ENCODE data around the gene ESYT3.

GRCh38 chr3:138468451-138468850 lies 34.0 kb downstream of the ESYT3 start:
- TF ChIP-seq NR3C1 (CRISPR knock-in tag; IDR thresholded peaks at IDR 0.05) (no peak), CTCF (IDR thresholded peaks at IDR 0.05 in 2 of 3, conservative IDR thresholded peaks at IDR 0.05 in 1 of 3; ENCODE audit: insufficient read depth in 2 of 3, low read depth in 1 of 3, low read length in 3 of 3) (no peak), POLR2A (conservative IDR thresholded peaks at IDR 0.05) (no peak), JUN (IDR thresholded peaks at IDR 0.05; ENCODE audit: borderline replicate concordance, low read depth, low read length) (no peak), JUN (CRISPR knock-in tag; IDR thresholded peaks at IDR 0.05; ENCODE audit: borderline replicate concordance) (no peak), TARDBP (IDR thresholded peaks at IDR 0.05) (no peak), GTF2A2 (tag; IDR thresholded peaks at IDR 0.05) (no peak), ARID3B (CRISPR knock-in tag; IDR thresholded peaks at IDR 0.05; ENCODE audit: borderline replicate concordance) (no peak), SIN3A (IDR thresholded peaks at IDR 0.05; ENCODE audit: borderline replicate concordance in 2 of 2, control insufficient read depth in 1 of 2, low read depth in 2 of 2, low read length in 2 of 2) (no peak), BRCA1 (IDR thresholded peaks at IDR 0.05) (no peak), BRCA1 (CRISPR knock-in tag; IDR thresholded peaks at IDR 0.05) (no peak), RFX5 (IDR thresholded peaks at IDR 0.05; ENCODE audit: low read depth, low read length) (no peak), TEAD2 (tag; IDR thresholded peaks at IDR 0.05) (no peak)

Data from K562 (cell line).